LHCN-M2 (cell line): ENCODE results near the gene IL17RD. TPM values are rescaled to one million over a fixed set of nuclear protein-coding genes. Genes with fewer than 3 reads are reported as not detected.

Experiments
- DNase-seq: peaks from one replicate; pipeline ENCODE4 v3.0.0-alpha.2; 2012; ENCODE audit warnings: low read depth
- total RNA-seq: library from RNA; depleted of rRNA; stranded (reverse); fragments of >200 nt; gene quantifications from 2 replicates; pipeline ENCODE4 v1.2.3, GENCODE V29; 2014

The IL17RD gene
- total RNA-seq, 1 experiment from 2014 or later, result 0.92 TPM

- DNase-seq, result no peak
Observed at GRCh38 chr3:57130571-57131209, 34.5 kb downstream of the IL17RD start.

- DNase-seq, result no peak
Observed at GRCh38 chr3:57128826-57129667, 36.1 kb downstream of the IL17RD start.

DNA sequence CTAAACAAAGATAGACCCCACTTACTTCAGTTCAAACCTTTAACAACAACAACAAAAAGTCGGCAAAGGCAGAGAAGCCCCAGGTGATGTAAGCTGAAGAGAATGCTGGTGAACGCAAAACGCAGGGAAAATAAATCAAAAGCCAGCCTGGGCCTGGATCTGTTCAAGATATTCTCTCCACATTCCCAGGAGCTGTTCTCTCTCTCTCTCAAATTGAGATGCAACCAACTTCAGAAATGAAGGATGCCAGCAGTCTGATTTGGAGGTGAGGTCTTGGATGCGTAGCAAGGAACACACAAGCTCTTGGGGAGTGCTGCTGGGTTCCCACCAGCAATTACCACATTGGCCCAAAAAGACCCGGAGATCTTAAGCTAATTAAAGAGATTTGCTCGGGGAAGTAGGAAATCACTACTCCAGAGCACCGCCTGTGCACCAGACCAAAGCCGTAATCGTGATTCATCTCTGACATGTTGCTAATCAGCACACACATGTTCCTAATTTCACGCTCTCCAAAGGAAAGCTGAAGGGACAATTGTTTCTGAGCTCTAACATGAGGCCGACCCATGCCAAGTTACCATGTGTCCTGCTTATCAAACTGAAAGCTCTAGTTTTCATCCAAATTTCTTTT, 37.1 kb downstream of the IL17RD start:
- peak; percentile 13 for DNase-seq

DNA sequence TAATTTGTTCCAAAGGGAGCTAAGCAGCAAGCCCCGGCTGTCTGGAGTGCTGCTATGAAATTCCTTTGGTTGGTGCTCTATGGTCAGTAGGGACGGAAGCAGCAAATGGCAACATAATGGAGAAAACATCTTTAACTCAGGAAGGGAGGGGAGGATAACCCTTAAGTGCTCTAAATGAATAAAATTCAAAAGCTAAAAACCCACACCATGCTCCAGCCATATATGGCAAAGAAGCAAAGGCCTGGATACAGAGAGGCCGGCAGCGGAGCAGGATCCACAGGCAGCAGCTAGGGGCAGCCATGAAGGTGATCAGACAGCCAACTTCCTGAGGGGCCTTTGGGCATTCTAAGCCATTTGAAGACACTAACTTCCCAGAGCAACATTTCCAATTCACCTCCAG, 38.9 kb downstream of the IL17RD start:
- DNase-seq, result no peak

DNA sequence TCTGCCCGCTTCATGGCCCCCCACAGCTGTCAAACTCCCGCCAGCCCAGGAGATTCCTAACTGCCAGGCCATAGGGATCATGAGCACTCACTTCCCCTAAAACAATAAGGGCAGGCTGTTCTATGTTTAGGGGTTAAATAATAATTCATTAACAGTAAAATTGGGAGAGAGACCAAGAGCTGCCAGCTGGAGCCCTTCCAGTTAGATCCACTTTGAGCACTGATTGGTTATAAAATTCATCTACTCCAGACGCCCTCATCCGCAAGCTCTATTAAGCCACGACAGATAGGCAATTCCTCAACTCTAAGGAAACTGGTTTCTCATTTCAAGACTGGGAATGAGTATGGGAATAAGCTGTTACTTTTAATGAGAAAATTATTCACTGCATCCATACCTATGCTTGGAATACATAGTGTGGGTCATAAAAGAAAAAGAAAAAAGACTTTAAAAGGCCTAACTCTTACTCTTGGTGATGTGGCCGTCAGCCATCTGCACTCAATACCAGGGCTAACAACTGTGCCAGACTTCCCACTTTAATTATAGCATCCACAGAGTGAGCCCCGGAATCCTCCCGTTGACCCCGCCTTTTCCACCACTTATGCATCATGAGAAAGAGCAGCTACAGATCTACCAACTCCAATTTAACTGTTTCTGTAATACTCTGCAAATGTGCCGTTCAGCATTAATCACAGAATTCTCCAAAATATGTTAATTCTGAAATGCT, 44.5 kb downstream of the IL17RD start:
- no peak for DNase-seq

DNA sequence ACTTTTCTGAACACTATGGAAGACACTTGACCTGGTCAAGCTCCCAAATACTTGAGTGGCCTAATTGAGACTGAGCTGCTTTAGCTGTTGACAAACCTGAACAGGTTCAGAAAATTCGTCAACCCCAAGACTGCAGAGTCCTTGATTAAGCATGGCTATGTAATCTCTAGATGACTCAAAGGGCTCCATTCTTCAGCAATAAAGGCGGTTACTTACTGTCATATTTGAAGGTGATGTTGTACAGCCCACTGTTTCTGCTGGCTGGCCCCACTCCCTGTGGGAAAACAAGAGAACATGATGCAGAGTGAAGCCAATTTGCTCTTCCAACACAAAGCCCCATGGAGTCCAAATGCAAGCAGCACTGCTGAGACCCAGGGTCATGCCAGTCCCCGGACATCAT, 45.1 kb downstream of the IL17RD start:
- DNase-seq, result peak; percentile 15

DNA sequence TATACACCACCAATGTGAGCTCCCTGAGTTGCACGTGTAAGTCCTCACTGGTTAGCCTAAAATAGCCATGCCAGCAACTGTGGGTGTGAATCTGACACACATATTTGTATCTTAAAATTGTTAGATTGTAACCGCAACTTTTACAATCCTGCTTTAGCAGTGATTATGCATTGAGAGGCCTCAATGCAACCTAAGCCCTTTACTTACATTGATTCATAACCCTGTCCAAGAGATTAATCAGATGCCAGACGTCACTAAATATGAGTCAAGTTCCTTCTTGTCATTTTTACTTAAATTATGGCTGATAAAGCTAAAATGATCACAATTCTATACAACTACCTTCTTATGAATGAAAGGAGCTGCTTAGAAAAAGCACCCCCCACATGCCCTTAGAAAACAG, 46.9 kb downstream of the IL17RD start:
- DNase-seq, result no peak

DNA sequence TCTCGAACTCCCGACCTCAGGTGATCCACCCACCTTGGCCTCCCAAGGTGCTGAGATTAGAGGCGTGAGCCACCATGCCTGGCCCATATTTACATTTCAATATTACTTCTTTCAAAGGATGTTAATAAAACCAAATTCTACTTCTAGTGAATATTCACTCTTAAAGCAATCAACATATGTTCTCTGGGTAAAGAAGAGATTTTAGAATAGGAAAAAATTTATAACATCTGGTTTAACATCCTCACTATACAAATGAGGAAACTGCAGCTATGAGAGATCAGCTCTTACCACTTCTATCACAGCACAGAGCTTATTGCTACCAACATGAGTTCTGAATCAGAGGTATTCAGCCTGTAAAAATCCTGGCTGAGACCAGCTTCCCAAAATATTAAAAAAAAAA, 48.7 kb downstream of the IL17RD start:
- DNase-seq, result no peak

- DNase-seq, result no peak
Observed at GRCh38 chr3:57112206-57112605, 52.9 kb downstream of the IL17RD start.

- DNase-seq, result no peak
Observed at GRCh38 chr3:57110798-57111197, 54.4 kb downstream of the IL17RD start.

DNA sequence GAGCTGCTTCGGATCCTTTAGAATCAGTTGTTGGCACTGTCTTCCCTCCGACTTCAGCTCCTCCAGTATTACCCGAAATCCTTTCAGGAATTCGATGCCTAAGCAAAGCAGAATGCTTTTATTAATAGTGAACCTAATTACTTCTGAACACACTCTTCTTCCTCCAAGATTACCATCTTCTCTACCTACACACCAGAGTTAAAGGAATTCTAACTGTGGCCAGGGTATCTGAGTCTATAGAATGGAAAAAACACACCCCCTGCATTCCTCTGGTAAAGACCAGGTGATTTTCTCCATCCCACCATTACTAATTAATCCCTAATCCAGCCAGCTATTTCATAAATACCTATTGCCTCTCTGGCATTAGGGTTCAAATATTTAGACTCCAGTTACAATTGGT, 54.9 kb downstream of the IL17RD start:
- no peak for DNase-seq

- DNase-seq, result no peak
Observed at GRCh38 chr3:57109437-57110199, 55.5 kb downstream of the IL17RD start.

DNA sequence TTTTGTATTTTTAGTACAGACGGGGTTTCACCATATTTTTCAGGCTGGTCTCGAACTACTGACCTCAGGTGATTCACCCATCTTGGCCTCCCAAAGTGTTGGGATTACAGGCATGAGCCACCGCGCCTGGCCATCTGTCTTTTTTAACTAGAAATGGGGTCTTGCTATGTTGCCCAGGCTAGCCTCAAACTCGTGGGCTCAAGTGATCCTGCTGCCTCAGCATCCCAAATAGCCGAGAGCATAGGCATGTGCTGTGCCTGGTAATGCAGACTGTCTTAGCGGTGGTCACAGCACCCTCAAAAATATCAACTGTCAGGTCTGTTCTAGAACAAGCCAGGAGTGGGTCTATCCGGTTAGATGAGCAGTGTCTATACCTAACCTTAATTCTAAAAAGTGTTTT, 56.5 kb downstream of the IL17RD start:
- DNase-seq, result no peak

DNA sequence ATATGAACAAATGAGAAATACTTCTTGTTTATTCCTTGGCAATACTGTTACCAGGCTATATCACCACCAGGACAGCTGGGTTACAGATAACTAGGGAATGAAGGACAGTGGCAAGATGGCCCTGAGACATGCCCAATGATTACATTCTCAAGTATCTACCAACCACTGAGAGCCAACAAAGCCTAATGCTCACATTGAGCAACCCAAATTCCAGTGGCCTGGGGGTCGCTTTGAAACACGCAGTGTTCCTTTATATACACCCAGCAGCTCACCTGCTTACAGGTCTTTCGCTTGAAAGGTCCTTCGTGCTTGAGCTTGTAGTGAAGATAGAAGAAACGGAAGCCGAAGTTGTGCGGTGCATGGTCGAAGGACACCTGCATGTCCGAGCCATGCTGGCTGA, 59.6 kb downstream of the IL17RD start:
- DNase-seq, result no peak

DNA sequence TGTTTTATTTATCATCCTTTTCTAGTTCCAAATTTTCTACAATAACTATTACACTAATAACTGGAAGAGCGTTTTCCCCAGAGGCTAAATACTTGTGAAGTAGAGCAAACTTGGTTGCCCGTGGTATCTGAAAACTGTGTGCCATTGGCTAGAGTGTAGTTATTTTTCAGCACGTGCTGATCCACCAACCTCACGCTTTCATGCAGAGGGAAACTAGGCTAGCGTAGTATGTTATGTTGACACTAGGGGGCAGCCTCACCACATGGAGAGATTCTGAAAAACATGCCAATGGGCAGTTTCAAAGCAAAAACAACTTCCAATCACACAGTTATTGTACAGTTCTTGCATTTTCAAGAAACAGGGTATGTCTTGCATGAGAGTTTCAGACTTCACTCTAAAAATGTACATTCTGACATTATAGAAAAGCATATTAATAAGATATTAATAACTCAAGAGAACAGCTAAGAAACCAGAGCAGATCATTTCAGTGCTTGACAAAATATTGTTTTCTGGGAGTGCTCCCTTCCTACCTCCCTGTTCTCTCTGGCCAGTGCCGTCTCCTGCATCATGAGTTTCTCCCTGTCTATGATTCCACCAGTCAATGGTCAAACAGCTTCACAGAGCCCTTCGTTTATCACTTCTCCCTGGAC, 65.0 kb downstream of the IL17RD start:
- DNase-seq, result peak; percentile 75

- DNase-seq, result no peak
Observed at GRCh38 chr3:57098418-57099310, 66.5 kb downstream of the IL17RD start.

GRCh38 chr3:57097536-57097935, 67.6 kb downstream of the IL17RD start:
- DNase-seq, result no peak

DNA sequence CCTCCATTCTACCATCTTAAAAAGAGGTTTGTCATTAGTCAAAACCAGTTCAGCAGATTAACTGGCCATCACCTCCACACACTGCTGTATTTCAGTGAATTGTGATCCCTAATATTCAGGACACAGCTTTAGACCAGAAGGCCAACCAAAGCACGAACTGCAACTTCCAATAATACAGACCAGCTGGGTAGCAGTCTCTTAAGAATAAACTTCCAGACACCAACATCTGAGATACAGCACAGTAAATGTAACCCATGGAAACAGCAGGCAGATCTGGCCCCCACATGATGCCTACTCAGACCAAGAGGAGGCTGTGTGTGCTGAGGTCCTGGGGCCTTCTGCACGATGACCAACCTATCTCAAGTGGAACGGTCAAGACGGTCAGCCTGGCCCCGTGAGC, 69.8 kb downstream of the IL17RD start:
- no peak for DNase-seq

- DNase-seq, result peak; percentile 92
Observed at GRCh38 chr3:57094575-57094974, 70.6 kb downstream of the IL17RD start.
